ENCODE measurements around the gene VPS4B. TPM values are rescaled to one million over a fixed set of nuclear protein-coding genes. Genes with fewer than 3 reads are reported as not detected.
A peak's percentile ranks its signal among the peaks of the same experiment; 100 is the strongest.

The VPS4B gene
- total RNA-seq, 1 experiment from 2014 or later = 46.2 TPM

DNA sequence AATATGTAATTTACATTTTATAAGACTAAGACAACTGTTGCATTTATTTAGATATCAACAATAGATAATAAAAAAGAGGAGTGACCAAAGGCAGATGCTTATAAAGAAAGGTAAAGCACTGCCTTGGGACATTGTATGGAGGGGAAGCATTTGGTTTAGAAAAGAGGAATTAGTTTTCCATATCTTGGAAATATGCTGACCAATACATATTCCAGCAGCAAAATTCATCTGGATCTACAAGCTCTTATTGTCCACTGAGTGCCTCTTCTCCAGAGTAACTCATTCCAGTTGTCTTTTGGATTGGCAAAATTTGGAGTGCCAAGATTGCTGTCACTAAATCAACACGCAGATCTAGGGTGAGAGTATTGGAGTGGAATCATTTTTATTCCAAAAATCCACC, 8.9 kb upstream of the VPS4B start:
- no peak for DNase-seq (ENCODE audit: low read depth)

DNA sequence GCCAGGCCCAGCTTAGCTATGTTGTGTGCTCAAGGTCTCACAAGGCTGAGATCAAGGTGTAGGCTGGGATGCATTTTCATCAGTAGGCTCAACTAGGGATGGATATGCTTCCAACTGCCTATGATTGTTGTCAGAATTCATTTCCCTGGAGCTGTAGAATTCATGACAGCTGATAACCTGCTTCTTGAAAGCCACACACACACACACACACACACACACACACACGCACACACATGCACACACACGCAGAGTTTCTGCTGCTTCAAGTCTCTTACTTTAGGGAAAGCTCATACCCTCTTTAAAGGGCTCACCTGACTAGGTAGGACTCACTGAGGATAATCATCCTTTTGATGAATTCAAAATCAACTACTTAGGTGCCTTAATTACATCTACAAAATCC, 8.2 kb upstream of the VPS4B start:
- DNase-seq (ENCODE audit: low read depth) = no peak

DNA sequence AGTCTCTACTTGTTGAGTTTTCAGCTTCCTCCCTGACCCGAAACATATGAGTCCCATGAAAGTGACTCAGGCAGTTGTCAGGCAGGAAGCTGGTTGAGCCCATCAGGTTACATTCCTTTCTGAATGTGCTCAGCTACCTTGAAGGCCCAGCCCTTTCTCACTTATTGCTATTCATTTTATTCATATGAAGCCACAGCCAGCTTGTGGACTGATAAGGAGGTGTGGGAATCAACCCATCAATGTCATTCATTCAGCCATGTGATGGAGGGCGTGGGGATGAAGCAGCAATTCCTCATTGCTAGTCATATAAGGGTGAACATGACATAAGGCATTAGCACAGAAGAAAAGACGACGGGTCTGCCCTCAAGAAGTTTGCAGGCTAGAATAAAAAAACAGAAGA, 5.3 kb upstream of the VPS4B start:
- DNase-seq (ENCODE audit: low read depth) = peak; percentile 91

DNA sequence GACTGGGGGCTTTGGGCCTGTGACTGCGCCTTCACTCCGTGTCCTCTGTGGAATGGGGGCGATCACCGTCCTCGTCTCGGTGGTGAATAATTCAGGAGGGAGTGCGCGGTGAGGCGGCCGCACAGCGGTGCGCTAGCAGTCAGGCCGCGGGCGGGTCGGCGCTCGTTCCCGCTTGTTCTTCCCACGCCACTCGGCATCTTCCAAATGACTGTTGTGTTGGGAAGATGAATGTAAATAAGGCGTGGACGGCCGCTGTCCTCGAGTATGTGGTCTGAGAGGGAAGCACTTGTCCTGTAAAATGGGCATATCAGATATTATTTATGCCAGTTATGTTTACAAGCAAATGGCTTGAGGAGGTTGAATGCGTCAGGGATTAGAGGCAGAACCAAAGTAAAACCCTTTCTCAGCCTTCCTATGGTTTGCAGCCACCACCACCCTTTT, 608 bp upstream of the VPS4B start:
- DNase-seq (ENCODE audit: low read depth) = no peak

DNA sequence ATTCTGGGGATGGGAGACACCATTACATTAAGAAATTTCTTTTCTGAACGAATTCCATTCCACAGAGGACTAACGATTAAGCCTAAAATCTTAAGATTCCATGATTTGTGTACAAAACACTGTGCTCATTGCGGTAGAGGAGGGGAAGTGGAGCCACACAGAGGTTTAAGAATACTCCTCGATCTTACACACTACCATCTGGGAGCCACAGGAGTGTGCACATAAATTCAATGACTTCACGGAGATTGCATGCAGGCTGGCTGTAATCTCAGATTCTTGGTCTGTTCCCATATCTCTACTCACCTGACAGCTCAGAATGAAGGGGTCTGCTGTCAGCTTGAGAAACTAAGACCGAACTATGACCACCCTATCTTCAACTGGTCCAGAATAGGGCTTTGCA, 762 bp downstream of the VPS4B start:
- DNase-seq (ENCODE audit: low read depth) = no peak

DNA sequence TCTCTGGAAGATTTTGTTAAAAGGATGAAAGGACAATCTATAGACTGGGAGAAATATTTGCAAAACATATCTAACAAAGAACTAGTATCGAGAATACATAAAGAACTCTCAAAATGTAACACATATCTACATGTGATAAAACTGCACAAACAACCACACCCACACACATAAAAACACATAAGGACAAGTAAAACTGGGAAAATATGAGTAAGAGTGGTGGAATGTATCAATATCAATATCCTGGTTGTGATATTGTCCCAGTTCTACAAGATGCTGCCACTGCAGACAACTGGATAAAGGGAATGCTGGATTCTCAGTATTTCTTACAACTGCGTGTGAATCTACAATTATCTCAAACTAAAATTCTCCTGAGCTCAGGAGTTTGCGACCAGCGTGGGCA, 9.3 kb downstream of the VPS4B start:
- no peak for DNase-seq (ENCODE audit: low read depth)

DNA sequence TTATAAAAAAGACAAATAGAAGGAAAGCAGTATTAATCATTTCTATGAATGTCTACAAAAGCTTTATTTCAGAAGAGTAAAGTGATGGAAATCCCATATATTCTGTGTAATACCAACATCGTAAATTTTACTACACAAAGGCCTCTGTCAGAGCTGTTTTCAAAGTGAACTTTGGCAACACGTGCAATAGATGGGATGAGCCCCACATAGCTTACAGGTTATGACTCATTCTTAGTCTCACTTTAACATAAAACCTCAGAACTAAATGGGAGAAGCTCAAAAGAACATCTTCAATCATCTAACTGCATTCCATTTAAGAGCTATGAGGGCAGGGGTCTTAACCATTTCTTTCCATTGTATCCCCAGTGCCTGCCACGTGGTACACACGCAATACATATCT, 11.5 kb downstream of the VPS4B start:
- peak; percentile 87 for DNase-seq (ENCODE audit: low read depth)

DNA sequence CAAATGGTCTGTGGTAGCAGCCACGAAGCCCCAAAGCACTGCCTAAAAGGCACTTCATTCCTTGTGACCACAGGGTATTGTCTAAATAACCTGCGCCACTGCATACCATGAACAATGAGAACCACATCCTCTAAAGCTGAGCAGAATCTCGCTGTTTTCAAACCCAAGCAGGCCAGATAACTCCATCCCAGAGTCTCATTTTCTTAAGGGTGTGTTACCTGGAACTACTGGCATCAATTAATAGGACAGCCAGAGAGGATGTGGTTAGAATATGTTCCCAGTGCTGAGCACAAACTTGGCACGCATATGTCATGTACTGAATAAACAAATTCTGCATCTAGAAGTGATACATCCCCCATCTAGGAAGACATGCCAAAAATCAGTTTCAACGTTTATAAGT, 13.0 kb downstream of the VPS4B start:
- DNase-seq (ENCODE audit: low read depth) = peak; percentile 73

DNA sequence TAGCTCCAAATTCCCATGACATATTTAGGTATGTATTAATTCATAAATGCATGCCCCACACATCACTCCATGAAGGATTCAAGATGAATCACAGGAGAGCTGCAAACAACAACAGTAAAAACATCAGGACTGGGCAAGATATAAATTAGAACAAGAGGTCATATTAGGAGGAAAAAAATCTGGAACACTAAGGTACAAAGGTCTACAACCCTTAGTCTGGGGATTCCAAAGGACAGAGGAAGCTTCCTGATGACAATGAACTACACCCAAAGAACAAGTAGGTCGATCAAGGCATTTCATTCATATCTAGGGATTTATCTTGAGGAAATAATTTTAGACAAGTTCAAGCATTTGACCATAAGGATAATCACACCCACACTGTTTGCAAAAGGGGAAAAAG, 14.5 kb downstream of the VPS4B start:
- no peak for DNase-seq (ENCODE audit: low read depth)

DNA sequence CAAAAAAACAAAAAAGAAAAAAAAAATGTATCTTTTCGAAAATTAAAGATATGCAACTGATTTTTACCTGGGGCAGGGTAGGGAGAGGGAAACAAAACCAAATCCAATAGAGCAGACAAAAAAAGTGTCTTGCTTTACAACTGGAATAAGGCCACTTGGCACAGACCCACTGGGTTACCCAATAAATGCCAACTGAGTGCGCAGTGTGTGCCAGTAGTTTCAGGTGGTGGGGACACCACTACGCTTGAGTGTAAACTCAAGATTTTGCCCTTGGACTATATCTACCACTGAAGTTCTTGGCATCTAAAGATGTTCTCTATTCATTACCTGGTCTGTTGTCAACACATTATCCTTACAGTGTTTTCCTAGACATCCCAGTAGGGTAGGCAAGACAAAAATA, 16.3 kb downstream of the VPS4B start:
- DNase-seq (ENCODE audit: low read depth) = no peak

DNA sequence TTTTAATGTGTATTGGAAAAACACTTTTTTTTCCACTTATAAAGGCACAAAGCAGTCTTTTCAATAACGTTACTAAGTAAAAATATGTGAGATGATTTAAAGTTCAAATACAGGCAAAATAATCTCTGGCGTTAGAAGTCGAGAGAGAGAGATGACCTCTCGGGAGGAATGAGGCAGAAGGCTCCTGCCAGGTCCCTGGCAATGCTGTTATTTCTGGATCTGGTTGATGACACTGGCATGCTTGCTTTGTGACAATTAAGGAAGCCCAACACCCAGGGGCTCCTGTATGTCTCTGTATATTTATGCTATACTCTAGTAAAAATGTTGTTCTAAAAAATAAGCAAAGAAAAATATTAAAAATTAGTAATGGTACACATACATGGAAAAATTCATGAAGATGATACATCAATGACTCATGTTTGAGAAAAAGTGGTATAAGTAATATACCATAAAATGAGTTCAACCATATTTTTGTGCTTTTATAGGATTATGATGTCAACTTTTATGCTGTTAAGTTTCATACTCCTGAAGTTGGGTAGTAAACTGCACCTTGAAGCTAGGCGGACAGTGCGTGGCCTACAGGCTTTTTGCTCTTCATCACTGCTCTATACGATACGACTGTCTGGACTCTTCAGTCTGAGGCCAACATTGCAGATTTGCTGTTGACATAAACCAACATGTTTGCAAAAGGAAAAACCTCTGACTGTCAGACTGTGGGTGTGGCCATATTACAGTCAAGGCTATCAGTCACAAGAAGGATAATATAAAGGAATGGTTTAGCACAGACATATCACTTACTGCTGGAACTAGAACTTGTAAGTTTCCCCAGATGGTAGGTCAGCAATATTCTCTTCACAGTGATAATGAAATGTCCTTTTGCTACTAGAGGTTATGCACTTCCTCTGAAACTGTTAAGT, 19.8 kb downstream of the VPS4B start:
- no peak for DNase-seq (ENCODE audit: low read depth)

DNA sequence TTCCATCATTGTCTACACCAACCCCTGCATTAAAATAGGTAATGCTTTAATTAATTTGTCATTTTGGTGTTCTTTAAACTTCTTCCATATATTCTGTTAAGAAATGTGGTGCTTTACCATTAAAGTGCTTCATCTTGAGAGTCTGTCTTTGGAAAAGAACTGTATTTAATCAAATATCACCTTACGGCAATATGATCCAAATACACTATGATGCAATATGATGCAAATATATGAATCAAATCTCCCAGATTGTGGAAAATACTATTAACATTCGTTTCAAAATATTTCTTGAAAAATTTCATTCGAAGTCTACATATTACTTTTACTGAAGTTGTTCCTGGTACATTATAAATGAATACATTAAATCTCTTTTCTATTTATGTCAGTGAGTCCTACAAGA, 23.0 kb downstream of the VPS4B start:
- DNase-seq (ENCODE audit: low read depth) = no peak

DNA sequence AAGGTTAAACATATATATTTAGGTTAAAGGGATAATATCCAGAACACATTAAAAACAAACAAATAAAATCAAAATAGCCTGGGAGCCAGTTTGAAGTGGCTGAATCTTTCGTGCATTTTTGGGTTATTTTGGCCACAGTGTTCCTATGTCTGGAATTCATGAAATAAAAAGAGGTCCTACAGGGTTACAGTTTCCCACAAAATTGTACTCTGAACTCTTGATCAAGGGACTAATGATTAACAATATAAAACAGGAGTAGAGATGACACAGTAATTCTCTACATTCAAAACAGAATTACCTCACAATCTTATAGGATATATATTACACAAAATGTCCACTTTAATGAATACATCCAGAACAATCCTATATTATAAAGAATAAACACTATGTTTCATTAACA, 24.9 kb downstream of the VPS4B start:
- DNase-seq (ENCODE audit: low read depth) = no peak

DNA sequence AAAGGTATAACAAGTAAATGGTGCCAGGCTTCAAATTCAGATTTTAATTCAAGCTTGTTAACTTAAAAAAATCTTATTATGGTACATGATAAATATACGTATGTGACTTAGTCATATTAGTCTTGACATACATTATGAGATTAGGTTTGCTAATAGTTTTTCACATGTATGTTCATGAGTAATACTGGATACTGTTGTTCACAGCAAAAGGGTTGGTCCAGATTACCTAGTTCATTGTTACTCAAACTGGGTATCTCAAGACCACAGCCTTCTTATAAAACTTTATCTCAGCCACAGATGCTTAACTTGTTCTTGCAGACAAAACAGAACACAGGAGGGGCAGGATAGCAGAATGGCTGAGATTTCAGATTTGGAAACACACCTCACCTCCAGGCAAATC, 26.8 kb downstream of the VPS4B start:
- DNase-seq (ENCODE audit: low read depth) = no peak

DNA sequence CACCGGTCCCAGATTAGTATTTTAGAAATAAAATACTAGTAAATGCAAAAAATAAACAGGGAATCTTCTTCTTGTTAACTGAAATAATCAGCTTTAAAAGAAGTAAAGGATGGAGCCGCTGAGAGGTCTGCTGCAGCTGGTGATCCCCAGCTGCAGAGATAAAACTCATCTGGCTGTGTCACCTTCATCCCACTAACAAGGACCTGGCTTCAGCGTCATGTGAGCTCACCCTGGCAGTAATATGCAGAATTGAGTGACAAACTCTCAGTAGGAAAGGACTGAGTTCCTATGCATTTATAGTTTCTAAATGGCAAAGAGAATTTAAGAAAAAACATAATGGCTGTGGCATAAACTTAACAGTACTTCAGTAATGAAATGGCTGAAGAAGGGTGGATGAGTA, 27.3 kb downstream of the VPS4B start:
- no peak for DNase-seq (ENCODE audit: low read depth)

DNA sequence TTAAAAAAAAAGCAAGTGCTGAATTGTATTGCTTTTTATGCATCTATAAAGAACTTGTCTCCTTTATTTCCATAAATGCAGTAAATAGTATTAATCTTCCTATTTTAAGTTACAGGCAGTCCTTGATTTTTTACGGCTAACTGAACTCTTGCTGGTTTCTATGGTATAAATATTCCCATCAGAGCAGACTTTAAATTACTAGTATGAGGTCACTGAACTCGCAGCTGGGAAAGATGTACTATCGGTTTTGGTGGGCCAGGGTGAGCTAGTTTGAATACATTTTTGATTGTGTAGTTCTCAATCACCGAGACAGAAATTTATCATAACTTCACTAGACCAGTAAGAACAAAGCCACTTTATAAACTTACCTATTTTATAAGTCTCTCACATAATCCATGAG, 34.4 kb downstream of the VPS4B start:
- no peak for DNase-seq (ENCODE audit: low read depth)

DNA sequence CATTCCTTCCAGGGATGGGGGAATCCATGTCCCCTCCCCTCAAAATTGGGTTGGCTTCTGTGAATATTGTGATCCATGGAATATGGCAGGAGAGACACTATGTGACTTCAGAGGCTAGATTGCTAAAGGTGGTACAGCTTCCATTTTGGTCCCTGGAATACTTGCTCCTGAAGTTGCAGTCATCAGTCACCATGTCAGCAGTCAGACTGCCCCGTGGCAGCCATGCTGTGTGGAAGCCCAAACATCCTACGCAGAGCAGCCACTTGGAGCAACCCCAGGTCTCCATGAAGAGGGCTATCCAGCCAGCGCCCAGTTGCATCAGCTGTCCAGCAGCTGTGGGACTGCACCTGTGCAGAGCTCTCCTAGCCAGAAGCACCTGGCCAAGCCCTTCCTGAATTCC, 39.4 kb downstream of the VPS4B start:
- DNase-seq (ENCODE audit: low read depth) = no peak

DNA sequence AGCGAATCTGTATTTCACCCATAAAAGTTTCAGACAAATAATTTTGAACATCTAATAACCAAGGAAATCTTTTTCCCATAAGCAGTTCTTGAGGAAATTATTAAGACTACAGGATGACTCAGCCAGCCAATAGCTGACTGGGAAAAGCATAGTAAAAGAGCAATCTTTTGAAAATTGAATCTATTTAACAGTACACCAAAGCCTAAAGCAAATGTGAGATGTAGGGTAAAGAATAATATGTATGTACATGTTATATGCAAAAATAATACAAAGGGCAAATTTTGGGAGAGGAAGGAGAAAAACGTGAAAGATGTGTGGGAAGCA, 42.7 kb downstream of the VPS4B start:
- DNase-seq (ENCODE audit: low read depth) = no peak

DNA sequence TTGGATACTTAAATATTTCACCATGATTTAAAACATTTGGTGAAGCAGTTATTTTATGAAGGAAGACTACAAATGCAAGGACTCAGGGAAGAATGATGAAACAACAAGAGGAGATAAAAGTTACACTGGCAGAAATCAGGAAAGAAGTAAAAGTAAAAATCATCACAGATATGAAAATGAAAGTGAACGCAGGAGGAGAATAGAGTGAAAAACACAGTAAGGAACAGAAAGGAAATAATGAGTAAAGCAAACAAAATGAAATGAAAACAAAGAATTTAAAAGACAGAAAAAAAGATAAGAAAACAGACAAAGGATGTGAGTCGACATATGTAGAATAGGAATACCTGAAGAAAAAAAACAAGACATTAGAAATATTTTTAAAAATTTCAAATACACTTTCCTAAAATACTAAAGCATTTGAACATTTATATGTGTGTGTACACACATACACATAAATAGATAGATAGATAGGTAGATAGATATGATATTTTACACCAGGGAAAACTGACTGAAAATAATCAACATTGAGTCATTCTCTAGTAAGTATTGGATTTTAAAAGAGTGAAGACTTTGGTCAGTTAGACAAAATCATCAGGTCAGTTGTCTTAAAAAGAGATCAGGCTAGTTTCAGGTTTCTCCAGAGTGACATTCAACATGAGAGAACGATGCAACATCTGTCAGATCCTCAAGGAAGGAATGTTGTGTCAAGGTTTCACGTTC, 43.2 kb downstream of the VPS4B start:
- no peak for DNase-seq (ENCODE audit: low read depth)

DNA sequence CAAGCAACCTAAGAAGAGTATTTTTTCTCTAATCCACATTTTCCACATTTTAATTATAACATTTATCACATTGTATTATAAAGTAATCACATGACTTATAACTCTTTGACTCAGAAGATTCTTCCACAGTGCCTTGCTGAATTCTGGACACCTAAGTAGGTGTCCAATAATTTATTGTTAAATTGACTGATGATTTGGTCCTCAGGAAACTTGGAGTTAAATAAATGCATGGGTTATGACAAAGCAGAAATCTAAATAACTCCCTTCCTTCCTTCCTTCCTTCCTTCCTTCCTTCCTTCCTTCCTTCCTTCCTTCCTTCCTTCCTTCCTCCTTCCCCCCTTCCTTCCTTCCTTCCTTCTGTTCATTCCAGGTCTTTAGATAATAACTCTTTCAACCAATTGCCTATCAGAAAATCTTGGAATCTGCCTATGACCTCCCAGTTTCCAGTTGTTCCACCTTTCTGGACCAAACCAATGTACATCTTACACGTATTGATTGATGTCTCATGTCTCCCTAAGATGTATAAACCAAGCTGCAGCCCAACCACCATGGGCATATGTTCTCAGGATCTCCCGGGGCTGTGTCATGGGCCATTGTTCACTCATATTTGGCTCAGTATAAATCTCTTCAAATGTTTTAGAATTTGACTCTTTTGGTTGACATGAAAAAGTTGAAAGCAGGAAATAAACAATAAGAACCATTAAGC, 44.8 kb downstream of the VPS4B start:
- DNase-seq (ENCODE audit: low read depth) = no peak

DNA sequence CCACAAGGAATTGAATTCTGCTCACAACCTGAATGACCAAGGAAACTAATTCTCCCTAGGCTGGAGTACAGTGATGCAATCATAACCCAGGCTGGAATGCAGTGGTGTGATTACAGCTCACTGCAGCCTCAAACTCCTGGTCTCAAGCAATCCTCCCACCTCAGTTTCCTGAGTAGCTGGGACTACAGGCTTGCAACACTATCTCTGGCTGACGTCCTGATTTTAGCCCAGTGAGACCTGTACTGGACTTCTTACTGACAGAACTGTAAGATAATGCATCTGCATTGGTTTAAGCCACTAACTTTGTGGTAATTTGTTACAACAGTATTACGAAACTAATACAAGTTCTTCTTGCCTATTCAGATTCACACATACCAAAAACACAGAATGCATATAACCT, 45.7 kb downstream of the VPS4B start:
- peak; percentile 41 for DNase-seq (ENCODE audit: low read depth)

DNA sequence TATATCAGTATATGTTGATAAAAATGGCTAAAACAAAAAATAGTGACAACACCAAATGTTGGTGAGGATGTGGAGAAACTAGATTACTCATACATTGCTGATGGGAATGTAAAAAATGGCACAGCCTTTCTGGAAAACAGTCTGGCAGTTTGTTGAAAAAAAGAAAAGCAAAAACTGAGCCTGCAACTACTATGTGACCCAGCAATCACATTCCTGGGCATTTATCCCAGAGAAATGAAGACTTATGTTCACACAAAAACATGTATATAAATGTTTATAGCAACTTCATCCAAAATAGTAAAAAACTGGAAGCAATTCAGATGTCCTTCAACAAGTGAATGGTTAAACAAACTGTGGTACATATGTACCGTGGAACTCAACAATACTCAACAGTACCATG, 47.7 kb downstream of the VPS4B start:
- DNase-seq (ENCODE audit: low read depth) = no peak
